Activated gamma-delta T cell treated with anti-CD3 and anti-CD28 coated beads, Interleukin-2, amount 50 U/mL, for 16 hours (primary cell): ENCODE data around the gene PI16.

Source experiments
- DNase-seq: peaks from one replicate; pipeline ENCODE4 v3.0.0-alpha.2; 2020; ENCODE audit warnings: low read depth

The PI16 gene

DNA sequence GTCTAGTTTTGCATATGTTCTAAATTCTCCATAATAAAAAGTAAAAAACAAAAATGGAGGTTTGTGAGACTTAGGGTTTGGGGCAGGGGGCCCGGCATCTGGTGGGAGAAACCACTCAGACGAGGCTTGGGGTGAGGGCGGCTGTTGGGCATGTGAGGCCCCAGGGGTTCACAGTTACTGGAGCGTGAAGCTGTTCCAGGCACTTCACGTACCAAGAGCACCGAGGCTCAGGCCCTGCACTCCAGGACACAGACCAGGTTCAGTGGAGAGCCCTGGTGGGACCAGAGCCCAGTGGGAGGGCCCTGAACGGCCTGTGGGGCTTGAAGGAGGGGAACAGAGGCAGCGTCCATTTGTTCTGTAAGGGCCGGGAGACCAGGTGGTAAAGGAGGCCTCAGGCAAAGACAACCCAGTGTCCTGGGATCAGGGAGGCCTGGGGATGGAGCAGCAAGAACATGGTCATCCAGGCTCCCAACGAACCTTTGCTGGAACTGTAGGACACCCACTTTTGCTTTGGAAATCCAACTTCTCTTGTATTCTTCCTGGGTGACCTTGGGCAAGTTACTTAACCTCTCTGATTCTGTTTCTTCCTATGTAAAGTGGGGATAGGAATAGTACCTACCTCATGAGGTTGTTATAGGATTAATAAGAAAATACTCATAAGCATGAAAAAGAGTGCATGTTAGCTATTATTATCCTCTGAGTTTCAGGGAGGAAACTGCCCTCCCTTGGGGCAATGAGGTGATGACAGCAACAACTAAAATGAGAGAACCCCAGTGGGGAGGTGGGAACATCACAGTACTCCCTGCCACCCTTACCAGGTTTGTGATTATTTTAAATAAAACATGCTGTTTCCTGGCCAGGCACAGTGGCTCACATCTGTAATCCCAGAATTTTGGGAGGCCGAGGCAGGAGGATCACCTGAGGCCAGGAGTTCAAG is 49.8 kb downstream of the PI16 start:
- DNase-seq: no peak

DNA sequence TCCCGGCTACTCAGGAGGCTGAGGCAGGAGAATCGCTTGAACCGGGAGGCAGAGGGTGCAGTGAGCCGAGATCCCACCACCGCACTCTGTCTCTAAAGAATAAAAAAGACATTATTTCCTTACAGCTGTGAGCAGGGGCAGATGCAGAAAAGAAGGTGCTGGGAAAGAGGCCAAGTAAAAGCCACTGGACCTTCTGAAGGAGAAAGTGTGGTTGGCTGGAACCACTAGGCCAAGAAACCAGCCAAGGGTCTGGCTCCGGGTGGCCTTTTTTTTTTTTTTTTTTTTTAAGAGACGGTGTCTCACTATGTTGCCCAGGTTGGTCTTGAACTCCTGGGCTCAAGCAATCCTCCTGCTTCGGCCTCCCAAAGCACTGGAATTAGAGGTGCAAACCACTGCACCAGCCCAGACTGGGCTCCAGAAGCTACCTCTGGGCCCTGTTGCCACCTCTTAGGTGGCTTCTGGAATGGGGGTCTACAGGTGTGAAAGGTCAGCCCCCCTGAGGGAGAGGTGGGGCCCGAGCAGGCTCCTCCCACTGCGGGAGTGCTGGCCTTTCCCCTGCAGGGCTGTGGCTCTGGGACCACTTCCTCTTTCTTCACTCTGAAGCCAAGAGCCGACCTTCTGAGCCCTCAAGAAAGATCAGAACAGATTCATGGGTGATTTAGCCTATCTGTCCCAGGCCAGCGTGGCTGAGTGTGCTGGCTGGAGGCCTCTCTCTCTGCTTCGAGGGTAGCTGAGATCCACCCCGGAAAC is 50.7 kb downstream of the PI16 start, which contains the start of gene FGD2:
Gene FGD2, plus strand, starts transcription at position 595 of the 750 bp plus-strand sequence. CDS start 163 bp downstream, outside the sequence.
- no peak for DNase-seq

DNA sequence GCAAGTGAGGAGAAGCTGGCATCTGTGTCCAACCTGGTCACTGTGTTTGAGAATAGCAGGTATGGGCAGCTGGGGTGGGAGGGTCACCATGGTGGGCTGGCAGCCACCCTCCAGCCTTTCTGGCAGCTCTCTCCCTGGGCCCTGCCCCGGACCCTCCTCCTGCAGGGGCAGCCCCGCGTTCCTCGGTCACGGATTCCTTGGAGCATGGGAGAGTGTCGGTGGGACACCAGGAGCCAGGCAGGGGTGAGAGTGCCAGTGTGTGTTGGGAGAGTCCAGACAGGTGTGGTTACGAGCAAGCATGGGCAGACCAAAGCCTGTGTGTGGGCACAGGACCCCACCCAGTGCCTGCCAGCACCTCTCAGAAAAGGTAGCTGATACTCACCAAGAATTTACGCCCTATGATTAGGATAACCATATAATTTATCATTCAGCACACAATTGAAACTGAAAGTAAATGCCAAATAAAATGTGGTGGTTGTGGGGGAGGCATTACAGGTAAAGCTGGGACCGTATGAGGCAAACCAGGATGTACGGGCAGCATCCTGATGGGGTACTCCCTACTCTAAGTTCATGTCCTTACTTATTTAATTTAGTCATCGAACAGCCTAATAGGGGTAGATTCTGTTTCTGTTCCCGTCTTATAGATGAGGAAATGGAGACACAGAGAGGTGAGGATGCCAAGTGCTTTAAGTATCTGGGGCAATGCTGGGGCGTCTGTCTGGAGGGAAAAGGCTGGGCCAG is 51.5 kb downstream of the PI16 start:
- no peak for DNase-seq

- no peak for DNase-seq
Observed at GRCh38 chr6:37006793-37007339, 52.3 kb downstream of the PI16 start.

GRCh38 chr6:37007340-37008043 is 53.0 kb downstream of the PI16 start:
- no peak for DNase-seq

GRCh38 chr6:37008484-37009465 is 54.2 kb downstream of the PI16 start:
- DNase-seq: no peak

GRCh38 chr6:37010402-37010892 is 55.9 kb downstream of the PI16 start:
- no peak for DNase-seq

DNA sequence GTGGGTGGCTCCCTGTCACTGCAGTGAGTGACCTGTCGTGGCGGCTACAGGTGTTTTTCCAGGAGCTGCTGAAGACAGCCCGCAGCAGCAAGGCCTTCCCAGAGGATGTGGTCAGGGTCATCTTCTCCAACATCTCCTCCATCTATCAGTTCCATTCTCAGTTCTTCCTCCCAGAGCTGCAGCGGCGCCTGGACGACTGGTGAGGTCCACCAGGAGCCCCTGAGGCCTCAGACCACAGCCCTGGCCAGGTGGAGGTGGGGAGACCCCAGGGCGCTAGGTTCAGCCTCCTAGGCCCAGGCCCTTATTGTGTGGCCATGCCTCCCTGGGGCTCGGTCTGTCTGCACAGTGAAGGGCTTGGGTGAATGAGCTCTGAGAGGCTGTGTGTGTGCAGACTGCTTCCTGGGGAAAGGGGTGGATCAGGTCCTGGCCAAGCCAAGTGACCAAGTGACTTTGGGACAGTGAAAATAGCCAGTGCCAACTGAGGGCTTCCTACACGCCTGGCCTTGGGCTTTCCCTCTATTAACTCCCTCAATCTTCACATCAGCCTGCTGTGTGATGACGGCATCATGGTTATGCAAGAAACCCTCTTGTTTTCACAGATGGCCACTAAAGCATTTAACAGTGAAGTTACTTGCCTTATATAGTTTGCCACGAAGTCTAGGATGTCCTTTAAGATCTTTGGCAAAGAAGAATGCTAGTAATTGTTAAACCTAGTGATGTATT is 57.3 kb downstream of the PI16 start:
- DNase-seq: no peak

DNA sequence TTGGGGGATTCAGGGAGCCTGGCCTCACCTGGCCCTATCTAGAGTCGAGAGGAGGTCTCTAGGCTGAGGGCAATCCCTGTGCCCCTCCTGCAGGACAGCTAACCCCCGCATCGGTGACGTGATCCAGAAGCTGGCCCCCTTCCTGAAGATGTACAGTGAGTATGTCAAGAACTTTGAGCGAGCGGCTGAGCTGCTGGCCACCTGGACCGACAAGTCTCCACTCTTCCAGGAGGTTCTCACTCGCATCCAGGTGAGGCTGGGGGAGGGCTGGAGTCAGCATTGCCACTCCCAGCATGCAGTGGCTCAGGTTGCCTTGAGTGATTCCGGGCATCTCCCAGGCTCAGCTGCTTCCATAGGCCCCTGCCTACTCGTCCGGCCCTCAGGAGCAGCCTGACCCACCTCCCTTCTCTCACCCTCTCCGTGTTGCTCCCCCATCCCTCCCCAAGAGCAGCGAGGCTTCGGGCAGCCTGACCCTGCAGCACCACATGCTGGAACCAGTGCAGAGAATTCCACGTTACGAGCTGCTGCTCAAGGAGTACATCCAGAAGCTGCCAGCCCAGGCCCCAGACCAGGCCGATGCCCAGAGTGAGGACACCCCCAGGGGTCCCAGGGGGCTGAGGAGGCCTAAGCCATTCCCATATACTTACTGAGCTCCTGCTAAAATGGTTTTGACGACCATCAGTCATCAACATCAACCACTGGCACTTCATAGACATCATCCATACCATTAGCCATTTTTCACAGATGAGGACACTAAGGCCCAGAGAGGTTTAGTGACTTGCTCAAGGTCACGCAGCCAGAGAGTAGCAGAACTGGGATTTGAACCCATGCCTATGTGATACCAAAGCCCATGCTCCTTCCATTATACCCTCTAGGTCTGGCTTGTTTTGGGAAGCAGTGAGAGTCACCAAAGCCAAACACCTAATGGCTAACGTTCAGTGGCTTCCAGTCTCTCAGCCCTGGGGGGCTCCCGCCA is 59.3 kb downstream of the PI16 start:
- DNase-seq: no peak
